GM18508 (cell line): ENCODE measurements around the gene PRR22.
A peak's percentile ranks its signal among the peaks of the same experiment; 100 is the strongest.
"Not testable (repeated sequence)": the region's sequence is repeated elsewhere in the genome, so short reads cannot be mapped to it uniquely, and the experiment has no call there.

Experiments used
- ATAC-seq: cut with Tn5 transposase; IDR thresholded peaks from one replicate; pipeline ENCODE4 v1.9.1; 2021; ENCODE audit warnings: moderate number of reproducible peaks; ENCODE audit not compliant: insufficient read depth, unreplicated experiment

Gene PRR22

DNA sequence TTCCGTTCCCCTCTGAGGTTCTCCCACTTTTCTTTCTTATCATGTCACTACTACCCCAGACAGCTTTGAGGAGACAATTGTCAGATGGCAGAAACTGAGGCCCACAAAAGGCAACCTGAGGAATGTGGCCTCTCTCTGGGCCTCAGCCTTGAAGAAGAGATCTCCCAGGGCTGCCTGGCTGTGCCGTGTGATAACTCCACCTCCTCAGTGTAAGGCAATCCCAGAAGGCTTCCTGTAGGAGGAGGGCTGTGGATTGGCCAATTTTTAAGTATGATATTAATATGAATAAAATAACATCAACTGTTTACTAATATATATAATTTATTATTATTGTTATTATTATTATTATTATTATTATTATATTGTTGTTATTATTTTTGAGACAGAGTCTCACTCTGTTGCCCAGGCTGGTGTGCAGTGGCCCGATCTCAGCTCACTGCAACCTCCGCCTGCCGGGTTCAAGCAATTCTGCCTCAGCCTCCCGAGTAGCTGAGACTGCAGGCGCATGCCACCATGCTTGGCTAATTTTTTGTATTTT, 10.9 kb upstream of the PRR22 start:
- no peak for ATAC-seq

DNA sequence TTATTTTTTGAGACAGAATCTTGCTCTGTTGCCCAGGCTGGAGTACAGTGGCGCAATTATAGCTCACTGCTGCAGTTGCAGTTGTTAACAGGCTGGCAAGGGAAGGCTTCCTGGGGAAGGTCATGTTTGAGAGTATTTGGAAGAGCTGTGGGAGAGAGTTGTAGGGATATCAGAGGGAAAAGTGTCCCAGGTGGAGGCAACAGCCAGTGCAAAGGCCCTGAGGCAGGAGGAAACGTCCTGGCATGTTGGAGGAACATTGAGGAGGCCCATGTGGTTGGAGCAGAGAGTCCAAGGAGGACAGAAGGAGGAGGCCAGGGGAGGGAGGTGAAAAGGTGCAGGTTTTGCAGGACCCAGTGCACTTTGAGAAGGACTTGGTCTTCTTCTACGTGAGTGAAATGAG, 8.6 kb upstream of the PRR22 start:
- ATAC-seq, result no peak

- ATAC-seq, result no peak
These were observed 7.7 kb upstream of the PRR22 start for GRCh38 chr19:5792224-5792623.

DNA sequence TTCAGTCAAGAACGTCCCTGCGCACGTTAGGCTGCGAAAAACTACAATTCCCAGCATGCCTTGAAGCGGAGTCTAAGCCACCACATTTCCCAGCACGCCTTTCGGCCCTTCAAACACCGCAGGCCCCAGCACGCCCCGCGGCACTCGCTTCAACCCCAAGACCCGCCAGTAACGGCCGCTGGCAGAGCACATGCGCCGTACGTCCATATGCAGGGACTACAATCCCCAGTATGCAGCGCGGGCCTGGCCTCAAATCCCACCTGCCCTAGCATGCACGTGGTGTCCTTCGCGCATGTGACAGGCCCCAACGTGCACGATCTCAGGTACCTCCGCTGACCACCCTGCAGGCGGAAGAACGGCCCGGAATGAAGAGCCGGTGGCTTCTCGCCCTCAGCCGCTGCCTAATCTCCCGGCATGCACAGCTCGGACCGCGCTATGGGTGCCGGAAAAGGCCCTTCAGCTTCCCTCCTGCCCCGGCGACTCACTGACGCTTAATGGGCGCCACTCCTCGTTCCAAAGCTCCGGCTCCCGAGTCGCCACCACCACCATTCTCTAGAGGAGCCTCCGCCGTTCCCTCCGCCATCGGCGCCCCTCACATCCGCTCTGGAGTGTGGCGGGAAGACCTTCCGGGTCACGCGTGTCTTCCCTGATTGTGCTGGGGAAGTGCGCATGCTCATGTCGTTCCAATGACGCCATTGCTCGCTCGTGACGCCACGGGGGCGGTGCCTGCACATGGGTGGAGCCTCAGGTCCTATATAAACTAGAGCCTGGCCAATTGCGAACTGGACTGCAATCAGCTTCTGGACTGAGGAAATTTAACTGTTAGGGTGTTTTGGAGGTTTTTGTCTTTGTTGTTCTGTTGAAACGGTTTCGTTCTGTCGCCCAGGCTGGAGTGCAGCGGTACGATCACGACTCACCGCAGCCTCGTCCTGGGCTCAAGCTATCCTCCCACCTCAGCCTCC, 6.3 kb upstream of the PRR22 start, which contains the start of gene DUS3L:
Gene DUS3L (minus strand): TSS at position 605 of the 962 bp plus-strand sequence. CDS start 22 bp downstream, at position 583.
- ATAC-seq, result peak; percentile 51

DNA sequence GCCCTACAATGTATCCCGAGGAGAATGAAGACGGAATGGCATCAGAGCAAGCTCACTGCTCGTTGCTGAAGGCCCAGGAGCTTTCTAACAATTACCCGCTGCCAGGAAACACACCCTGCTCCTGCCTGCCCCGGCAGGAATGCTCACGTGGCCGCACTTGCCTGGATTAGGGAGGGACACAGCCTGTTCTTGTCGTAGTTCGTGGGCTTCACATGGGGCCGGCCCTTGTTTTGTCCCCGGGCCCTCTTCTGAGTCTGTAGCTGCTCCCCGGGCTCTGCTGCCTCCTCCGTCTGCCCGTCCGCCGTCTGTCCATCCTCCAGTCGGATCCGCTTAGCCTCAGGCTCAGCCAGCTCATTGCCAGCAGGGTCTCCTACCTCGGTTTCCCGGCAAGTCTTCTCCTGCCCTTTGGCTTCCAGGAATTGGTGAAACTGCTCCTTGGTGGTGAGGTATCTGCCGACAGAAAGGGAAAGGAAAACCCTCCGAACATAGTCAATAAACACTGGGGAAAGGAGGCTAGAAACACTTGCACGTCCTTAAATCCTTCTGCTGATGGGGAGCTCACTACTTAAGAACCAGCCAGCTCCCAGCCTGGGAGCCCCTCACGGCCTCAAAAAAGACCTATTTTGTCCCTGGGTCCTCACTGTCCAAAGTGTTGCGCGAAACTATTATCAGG, 5.5 kb upstream of the PRR22 start:
- ATAC-seq, result no peak

DNA sequence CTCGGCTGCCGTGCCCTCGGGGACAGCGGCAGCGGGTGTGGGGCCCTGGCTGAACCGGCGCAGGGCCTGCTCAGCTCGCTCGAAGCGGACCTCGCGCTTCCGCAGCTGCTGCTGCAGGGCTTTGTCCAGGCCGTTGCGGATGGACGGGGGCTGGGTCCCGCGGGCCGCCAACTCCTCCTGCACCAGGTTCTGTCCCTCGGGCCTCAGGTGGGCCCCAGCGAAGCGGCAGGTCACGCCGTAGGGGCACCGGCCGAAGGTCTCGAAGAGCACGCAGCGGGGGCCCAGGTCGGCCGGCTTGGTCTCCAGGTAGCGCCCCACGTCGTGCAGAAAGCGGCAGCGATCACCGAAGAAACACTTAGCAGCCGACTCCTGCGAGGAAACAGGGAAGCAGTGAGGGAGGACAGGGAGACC, 4.8 kb upstream of the PRR22 start:
- no peak for ATAC-seq

GRCh38 chr19:5788422-5788821, 3.9 kb upstream of the PRR22 start:
- ATAC-seq, result no peak

GRCh38 chr19:5787409-5788182, 3.0 kb upstream of the PRR22 start:
- ATAC-seq, result no peak

GRCh38 chr19:5786593-5787408, 2.3 kb upstream of the PRR22 start:
- ATAC-seq, result no peak

DNA sequence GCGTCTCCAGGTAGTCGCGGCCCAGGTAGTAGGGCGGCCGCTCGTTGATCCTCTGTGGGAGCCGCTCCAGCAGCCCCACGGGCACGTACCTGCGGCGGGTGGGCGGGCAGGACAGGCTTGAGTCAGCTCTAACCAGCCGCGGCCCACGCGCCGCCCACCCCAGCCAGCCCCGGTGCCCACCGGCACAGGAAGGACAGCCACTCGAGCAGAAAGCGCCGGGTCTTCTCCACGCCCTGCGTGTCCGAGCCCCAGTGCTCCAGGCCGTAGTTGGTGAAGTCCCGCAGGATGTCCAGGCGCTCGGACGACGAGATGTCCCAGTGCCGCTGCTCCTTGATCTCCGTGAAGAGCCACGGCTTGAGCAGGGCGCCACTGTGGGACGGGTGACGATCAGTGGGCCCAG, 877 bp upstream of the PRR22 start:
- ATAC-seq, result no peak

DNA sequence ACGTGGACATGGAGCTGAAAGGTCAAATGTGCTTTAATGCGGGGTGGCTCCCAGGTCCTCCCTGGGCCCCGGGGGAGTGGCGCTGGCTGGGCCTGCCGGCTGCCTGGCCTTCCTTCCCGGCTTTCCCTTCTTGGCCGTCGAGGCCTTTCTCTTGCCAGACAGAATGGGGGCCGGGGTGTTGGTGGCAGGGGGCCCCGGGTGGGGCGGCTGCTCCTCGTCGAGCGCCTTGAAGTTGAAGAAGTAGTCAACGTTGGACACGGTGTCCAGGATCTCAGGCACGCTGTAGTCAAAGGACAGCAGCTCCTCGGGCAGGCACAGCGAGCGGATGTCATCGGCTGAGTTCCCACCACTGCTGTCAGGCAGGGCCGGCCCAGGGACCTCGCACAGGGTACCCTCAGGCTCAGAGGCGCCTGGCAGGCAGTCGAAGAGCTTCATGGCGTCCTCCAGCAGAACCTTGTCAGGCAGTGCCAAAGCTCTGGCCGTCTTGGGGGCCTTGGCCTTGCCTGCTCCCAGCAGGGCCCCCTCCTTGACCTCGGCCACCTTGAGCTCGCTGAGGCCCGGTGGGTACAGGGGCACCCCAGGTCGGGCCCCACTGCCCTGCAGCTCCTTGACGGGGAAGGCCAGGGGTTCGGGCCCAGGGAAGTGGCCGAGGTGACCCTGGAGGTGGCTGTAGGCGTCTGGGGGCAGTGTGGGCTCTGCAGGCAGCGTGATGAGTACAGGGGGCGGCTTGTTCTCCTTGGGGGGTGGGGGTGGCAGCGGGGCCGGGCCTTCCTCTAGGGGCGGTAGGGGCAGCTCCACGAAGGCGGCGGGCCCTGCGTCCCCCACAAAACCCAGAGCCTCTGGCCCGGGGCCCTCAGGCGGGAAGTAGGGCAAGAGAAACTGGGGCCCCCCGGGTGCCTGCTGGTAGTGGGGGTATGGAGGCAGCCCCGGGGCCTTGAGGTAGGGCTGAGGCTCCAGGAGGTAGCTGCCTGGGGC, 1.3 kb downstream of the PRR22 start:
- ATAC-seq, result no peak

- no peak for ATAC-seq
These were observed 2.2 kb downstream of the PRR22 start for GRCh38 chr19:5782322-5782721.

DNA sequence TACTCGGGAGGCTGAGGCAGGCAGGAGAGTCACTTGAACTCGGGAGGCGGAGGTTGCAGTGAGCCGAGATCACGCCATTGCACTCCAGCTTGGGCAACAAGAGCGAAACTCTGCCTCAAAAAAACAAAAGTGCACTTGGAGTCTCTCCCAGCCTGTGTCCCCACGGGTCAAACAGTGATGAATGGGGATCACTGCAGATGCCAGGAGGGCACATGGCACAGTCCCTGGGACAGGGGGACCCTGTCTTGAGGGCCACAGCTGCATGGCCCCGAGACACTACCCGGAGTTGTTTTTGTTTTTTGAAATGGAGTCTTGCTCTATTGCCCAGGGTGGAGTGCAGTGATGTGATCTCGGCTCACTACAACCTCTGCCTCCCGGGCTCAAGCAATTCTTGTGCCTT, 3.6 kb downstream of the PRR22 start:
- not testable (repeated sequence) for ATAC-seq

DNA sequence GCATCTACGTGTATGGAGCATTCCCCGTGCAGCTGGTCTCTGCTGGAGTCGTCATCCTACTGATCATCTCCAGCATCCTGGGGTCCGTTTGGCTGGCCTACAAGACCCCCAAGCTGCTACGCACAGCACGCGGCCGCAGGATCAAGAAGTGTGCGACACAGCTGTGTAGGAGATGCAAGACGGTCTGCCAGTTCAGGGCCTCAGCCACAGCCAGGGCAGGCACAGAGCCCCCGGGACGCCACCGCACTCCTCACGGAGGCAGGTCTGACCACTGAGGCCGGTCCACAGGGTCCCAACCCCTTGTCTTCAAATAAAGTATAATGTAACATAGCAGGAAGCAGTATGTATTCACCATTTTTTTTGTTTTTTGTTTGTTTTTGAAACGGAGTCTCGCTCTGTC, 6.1 kb downstream of the PRR22 start:
- no peak for ATAC-seq

- ATAC-seq, result no peak
These were observed 8.8 kb downstream of the PRR22 start for GRCh38 chr19:5775668-5776309.

- no peak for ATAC-seq
These were observed 9.6 kb downstream of the PRR22 start for GRCh38 chr19:5774921-5775320.

DNA sequence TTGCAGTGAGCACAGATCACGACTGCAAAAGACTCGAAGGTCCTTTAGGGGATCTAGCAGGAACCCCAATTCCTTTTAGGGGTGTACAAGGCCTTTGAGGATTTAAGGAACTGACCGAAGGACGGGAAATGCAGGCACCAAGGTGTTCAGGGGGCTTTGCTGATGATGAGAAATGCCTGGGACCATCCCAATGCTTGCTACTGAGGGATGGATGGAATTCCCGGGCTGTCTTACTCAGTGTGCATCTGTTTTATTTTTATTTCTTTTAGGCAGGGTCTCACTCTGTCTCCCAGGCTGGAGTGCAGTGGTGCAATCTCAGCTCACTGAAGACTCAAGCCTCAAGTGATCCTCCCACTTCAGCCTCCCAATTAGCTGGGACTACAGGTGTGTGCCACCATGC, 11.3 kb downstream of the PRR22 start:
- ATAC-seq, result no peak

DNA sequence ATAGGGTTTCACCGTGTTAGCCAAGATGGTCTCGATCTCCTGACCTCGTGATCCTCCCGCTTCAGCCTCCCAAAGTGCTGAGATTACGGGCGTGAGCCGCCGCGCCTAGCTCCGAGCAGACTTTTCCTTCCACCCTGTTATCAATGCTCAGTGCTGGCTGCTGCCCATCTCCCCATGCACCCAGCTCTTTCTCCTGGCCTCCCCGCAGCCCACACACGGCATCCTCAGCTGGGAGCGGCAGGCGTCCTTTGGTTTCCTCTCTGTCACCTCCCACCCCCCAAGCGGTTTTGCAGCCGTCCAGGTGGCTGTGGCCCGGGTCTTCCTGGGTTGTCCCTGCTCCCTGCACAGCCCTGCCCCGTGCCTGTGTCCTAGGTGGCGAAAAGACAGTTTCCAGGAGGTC, 12.1 kb downstream of the PRR22 start:
- no peak for ATAC-seq
